Hepatocyte (in vitro differentiated cells): ENCODE measurements around the gene MOV10L1.

Source experiments
- EZH2 ChIP-seq: fragments of 200-600 bp; sonication (generic); IDR thresholded peaks from 2 replicates; pipeline ENCODE4 v1.6.1; 2016; ENCODE audit warnings: antibody characterized with exemption, mild to moderate bottlenecking, borderline replicate concordance
- TF ChIP-seq, protein P1 (sequence below): fragments of 200-600 bp; sonication (generic); IDR thresholded peaks from 2 replicates; pipeline ENCODE4 v1.5.1; 2016; ENCODE audit warnings: antibody characterized with exemption, mild to moderate bottlenecking; ENCODE audit not compliant: poor library complexity

DNA sequence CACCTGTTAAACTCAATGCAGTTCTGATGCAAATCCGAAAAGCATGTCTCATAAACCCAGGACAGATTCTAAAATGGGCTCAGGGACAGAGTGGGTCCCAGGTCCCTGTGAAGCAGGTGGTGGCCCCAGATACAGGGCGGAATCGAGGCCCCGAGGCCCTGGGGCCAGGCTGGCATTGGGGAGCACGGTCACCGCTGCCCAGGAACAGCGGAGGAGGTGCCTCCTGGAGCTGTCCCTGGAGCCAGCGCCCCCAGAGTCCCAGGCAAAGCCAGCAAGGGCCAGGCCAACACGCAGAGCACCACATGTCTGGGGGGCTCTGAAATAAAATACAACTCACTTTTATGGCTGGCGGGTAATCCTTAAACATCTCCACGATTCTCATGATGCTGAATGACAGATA is 21.7 kb upstream of the MOV10L1 start:
- no peak for TF ChIP-seq EZH2
- TF ChIP-seq, protein P1, sequence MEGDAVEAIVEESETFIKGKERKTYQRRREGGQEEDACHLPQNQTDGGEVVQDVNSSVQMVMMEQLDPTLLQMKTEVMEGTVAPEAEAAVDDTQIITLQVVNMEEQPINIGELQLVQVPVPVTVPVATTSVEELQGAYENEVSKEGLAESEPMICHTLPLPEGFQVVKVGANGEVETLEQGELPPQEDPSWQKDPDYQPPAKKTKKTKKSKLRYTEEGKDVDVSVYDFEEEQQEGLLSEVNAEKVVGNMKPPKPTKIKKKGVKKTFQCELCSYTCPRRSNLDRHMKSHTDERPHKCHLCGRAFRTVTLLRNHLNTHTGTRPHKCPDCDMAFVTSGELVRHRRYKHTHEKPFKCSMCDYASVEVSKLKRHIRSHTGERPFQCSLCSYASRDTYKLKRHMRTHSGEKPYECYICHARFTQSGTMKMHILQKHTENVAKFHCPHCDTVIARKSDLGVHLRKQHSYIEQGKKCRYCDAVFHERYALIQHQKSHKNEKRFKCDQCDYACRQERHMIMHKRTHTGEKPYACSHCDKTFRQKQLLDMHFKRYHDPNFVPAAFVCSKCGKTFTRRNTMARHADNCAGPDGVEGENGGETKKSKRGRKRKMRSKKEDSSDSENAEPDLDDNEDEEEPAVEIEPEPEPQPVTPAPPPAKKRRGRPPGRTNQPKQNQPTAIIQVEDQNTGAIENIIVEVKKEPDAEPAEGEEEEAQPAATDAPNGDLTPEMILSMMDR, result no peak
